ENCODE measurements around the gene C15orf61. TPM values are rescaled to one million over a fixed set of nuclear protein-coding genes. Genes with fewer than 3 reads are reported as not detected.

The C15orf61 gene
- total RNA-seq, 1 experiment from 2014 or later = 5.6 TPM

- H3K9me3 ChIP-seq (ENCODE audit: control insufficient read depth, insufficient read depth, low read depth, low read length) = no peaks in the 10 kb centered on the region
- H3K27ac ChIP-seq (ENCODE audit: low read length) = no peak overlapping the region
- ATAC-seq = no peak
- intact Hi-C loops (cut with micrococcal nuclease; ENCODE audit: unreplicated experiment) = no loop called here
- in situ Hi-C loops (cut with HindIII; ENCODE audit: low pct_unique_long_range_greater_than_20kb, low sequenced_read_pairs) = no loop called here
- BruUV-seq (replicated peaks) = no TSS peak
- no peak for DNase-seq (ENCODE audit: low read depth, low spot score)
- TF ChIP-seq TCF7L2 (IDR thresholded peaks at IDR 0.05; ENCODE audit: low read depth, low read length) (no peak), POLR2AphosphoS5 (IDR thresholded peaks at IDR 0.05; ENCODE audit: low read depth, low read length) (no peak)
- no peaks in the 10 kb centered on the region for H3K4me1 ChIP-seq (ENCODE audit: control insufficient read depth, insufficient read depth, low read length)
- H3K4me3 ChIP-seq (ENCODE audit: low read depth in 2 of 2, low read length in 2 of 2) = no peak overlapping the region
- no peaks in the 10 kb centered on the region for H3K36me3 ChIP-seq (ENCODE audit: control insufficient read depth, insufficient read depth, low read length)
- no peaks in the 10 kb centered on the region; the same call in 1 of the 2 replicates for H3K27me3 ChIP-seq (ENCODE audit: control insufficient read depth, insufficient read depth, low read length)
- CTCF ChIA-PET = no interaction called here
- POLR2A ChIA-PET = no interaction called here
Measured at GRCh38 chr15:67474405-67475110, 46.4 kb upstream of the C15orf61 start.

- in situ Hi-C loops (cut with HindIII; ENCODE audit: low pct_unique_long_range_greater_than_20kb, low sequenced_read_pairs) (no loop called here), intact Hi-C loops (cut with micrococcal nuclease; ENCODE audit: unreplicated experiment) (no loop called here)
- H3K27ac ChIP-seq (ENCODE audit: low read length) = no peak overlapping the region
- no peaks in the 10 kb centered on the region; the same call in 1 of the 2 replicates for H3K27me3 ChIP-seq (ENCODE audit: control insufficient read depth, insufficient read depth, low read length)
- ATAC-seq (no peak), DNase-seq (ENCODE audit: low read depth, low spot score) (no peak)
- no TSS peak for BruUV-seq (replicated peaks)
- H3K36me3 ChIP-seq (ENCODE audit: control insufficient read depth, insufficient read depth, low read length) = no peaks in the 10 kb centered on the region
- H3K4me1 ChIP-seq (ENCODE audit: control insufficient read depth, insufficient read depth, low read length) = no peaks in the 10 kb centered on the region
- H3K4me3 ChIP-seq (ENCODE audit: low read depth in 2 of 2, low read length in 2 of 2) = no peak overlapping the region
- TF ChIP-seq REST (IDR thresholded peaks at IDR 0.05; ENCODE audit: insufficient read depth in 1 of 2, low read depth in 2 of 2, low read length in 1 of 2) (no peak), TCF7L2 (IDR thresholded peaks at IDR 0.05; ENCODE audit: low read depth, low read length) (no peak), CTCF (IDR thresholded peaks at IDR 0.05) (no peak), POLR2AphosphoS5 (IDR thresholded peaks at IDR 0.05; ENCODE audit: low read depth, low read length) (no peak), SIN3A (IDR thresholded peaks at IDR 0.05; ENCODE audit: borderline replicate concordance, insufficient read depth, low read depth, low read length) (no peak)
- ChIA-PET POLR2A (no interaction called here), CTCF (no interaction called here)
- no peaks in the 10 kb centered on the region for H3K9me3 ChIP-seq (ENCODE audit: control insufficient read depth, insufficient read depth, low read depth, low read length)
Measured at GRCh38 chr15:67479781-67480505, 41.0 kb upstream of the C15orf61 start.

- Histone ChIP-seq H3K4me3 (ENCODE audit: low read depth in 2 of 2, low read length in 2 of 2) (no peak overlapping the region), H3K27me3 (ENCODE audit: control insufficient read depth, insufficient read depth, low read length) (no peaks in the 10 kb centered on the region; the same call in 1 of the 2 replicates), H3K27ac (ENCODE audit: low read length) (no peak overlapping the region), H3K4me1 (ENCODE audit: control insufficient read depth, insufficient read depth, low read length) (no peaks in the 10 kb centered on the region), H3K36me3 (ENCODE audit: control insufficient read depth, insufficient read depth, low read length) (no peaks in the 10 kb centered on the region), H3K9me3 (ENCODE audit: control insufficient read depth, insufficient read depth, low read depth, low read length) (no peaks in the 10 kb centered on the region)
- in situ Hi-C loops (cut with HindIII; ENCODE audit: low pct_unique_long_range_greater_than_20kb, low sequenced_read_pairs) (no loop called here), intact Hi-C loops (cut with micrococcal nuclease; ENCODE audit: unreplicated experiment) (no loop called here)
- ChIA-PET POLR2A (interaction anchor here (0.6 kb wide), 1 partner anchor 18 kb away, joined by 3 read pairs; no protein-coding TSS in a partner anchor), CTCF (no interaction called here)
- no peak for TF ChIP-seq TCF7L2 (IDR thresholded peaks at IDR 0.05; ENCODE audit: low read depth, low read length)
- no peak for TF ChIP-seq POLR2AphosphoS5 (IDR thresholded peaks at IDR 0.05; ENCODE audit: low read depth, low read length)
- TF ChIP-seq CTCF (IDR thresholded peaks at IDR 0.05) = no peak
- TF ChIP-seq REST (IDR thresholded peaks at IDR 0.05; ENCODE audit: insufficient read depth in 1 of 2, low read depth in 2 of 2, low read length in 1 of 2) = no peak
- TF ChIP-seq SIN3A (IDR thresholded peaks at IDR 0.05; ENCODE audit: borderline replicate concordance, insufficient read depth, low read depth, low read length) = no peak
- no peak for ATAC-seq
- DNase-seq (ENCODE audit: low read depth, low spot score) = no peak
- no TSS peak for BruUV-seq (replicated peaks)
Measured at GRCh38 chr15:67480741-67481140, 40.2 kb upstream of the C15orf61 start.

Data from Panc1 (cell line).